AG09309 (cell line): ENCODE results near the gene ABCB4.

Experiments used
- DNase-seq: peaks from one replicate; pipeline ENCODE4 v3.0.0-alpha.2; 2010; ENCODE audit warnings: low read depth
- H3K4me3 ChIP-seq: 2 replicates; pipeline ENCODE4 v1.5.1; 2011; ENCODE audit warnings: mild to moderate bottlenecking, low read depth, low read length, moderate library complexity; ENCODE audit not compliant: control insufficient read depth
- TF ChIP-seq, protein P1 (sequence below): IDR thresholded peaks from 2 replicates; pipeline ENCODE4 v1.5.1; 2011; ENCODE audit warnings: mild to moderate bottlenecking, low read depth, low read length, inconsistent platforms; ENCODE audit not compliant: insufficient read depth, control insufficient read depth; ENCODE audit errors: missing control alignments

The ABCB4 gene

DNA sequence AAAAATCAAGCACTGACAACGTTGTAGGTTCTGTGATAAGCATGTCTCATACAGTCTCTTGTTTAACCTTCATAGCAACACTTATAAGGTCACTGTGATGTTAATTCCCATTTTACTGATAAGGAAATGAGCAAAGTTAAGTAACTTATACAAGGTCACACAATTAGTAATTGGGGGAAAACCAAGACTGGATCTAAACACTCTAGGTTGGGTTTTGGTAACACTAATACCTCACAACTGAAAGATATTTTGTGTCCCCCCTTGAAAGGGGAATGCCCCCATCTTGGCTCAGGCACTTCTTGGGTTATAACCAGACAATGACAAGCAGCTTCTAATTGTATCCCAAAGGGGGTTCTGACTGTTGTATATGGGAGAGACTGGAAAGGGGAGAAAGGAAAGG lies 36.0 kb upstream of the ABCB4 start:
- no peak for DNase-seq
- TF ChIP-seq, protein P1, sequence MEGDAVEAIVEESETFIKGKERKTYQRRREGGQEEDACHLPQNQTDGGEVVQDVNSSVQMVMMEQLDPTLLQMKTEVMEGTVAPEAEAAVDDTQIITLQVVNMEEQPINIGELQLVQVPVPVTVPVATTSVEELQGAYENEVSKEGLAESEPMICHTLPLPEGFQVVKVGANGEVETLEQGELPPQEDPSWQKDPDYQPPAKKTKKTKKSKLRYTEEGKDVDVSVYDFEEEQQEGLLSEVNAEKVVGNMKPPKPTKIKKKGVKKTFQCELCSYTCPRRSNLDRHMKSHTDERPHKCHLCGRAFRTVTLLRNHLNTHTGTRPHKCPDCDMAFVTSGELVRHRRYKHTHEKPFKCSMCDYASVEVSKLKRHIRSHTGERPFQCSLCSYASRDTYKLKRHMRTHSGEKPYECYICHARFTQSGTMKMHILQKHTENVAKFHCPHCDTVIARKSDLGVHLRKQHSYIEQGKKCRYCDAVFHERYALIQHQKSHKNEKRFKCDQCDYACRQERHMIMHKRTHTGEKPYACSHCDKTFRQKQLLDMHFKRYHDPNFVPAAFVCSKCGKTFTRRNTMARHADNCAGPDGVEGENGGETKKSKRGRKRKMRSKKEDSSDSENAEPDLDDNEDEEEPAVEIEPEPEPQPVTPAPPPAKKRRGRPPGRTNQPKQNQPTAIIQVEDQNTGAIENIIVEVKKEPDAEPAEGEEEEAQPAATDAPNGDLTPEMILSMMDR = no peak
- H3K4me3 ChIP-seq = no peak overlapping the region

- no peak for DNase-seq
- TF ChIP-seq, protein P1 = no peak
- H3K4me3 ChIP-seq = no peak overlapping the region
Measured at GRCh38 chr7:87510411-87510875, 35.0 kb upstream of the ABCB4 start.

GRCh38 chr7:87507446-87507845 lies 32.0 kb upstream of the ABCB4 start:
- no peak for DNase-seq
- no peak overlapping the region for H3K4me3 ChIP-seq

GRCh38 chr7:87506246-87507180 lies 31.0 kb upstream of the ABCB4 start:
- no peak for DNase-seq
- TF ChIP-seq, protein P1 = peak; percentile 26
- H3K4me3 ChIP-seq = no peak overlapping the region

More at GRCh38 chr7:87507446-87507845, 32.0 kb upstream of the ABCB4 start:
- TF ChIP-seq, protein P1 = peak; percentile 18

DNA sequence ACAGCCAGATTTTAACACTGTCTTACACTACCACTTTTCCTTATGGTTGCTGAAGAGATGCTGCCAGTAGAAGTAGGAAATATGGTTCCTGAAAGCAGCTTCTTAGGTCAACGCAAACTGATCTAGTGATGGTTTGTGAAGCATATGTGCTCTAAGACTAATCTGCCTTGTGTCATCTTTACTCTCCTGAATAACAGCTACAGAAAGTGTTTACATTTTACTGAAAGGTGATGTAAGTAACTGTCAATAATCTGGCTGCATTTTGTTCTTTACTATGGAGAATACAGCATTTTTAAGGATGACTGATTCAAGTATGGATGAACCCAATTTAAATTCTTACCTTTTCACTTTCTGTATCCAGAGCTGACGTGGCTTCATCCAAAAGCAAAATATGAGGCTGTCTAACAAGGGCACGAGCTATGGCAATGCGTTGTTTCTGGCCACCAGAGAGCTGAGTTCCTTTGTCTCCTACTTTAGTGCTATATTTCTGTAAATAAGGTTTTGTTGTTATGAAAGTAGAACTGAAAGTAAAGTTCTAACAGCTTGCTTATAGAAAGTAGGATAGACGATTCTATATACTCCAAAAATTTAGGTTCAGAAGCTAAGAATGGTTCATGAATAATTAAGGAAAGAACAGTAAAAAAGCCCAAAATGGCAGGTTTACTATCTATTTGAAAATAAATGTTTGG lies 30.2 kb upstream of the ABCB4 start:
- TF ChIP-seq, protein P1 = no peak
- H3K4me3 ChIP-seq = no peak overlapping the region
- DNase-seq = no peak

DNA sequence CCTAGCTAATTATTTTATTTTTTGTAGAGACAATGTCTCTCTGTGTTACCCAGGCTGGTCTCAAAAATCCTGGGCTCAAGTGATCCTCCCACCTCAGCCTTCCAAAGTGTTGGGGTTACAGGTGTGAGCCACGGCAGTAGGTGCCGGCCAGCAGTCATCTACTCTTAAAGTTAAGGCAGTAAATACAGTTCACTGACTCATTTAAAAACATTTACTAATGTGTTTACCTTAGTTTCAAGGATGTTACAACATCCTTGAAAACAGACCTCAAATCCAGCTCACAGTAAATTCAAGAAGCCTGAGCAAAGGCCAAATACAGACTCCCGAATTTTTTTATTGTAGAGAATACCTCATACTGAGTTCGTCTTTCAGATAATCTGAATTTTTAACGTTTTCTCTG lies 29.6 kb upstream of the ABCB4 start:
- TF ChIP-seq, protein P1 = no peak

More for the DNA sequence above, 29.6 kb upstream of the ABCB4 start:
- no peak for DNase-seq
- H3K4me3 ChIP-seq = no peak overlapping the region
